WI38 (cell line): ENCODE results near the gene EPHB4.

Experiments used
- H3K4me3 ChIP-seq: 2 replicates; pipeline ENCODE4 v1.5.1; 2011; ENCODE audit warnings: low read depth, mild to moderate bottlenecking, control low read depth, low read length
- CTCF ChIP-seq: IDR thresholded peaks from 2 replicates; pipeline ENCODE4 v1.5.1; 2012; ENCODE audit warnings: low read depth, mild to moderate bottlenecking, control low read depth, low read length

EPHB4 gene

GRCh38 chr7:100759357-100760171 lies 67.8 kb downstream of the EPHB4 start:
- no peak overlapping the region for H3K4me3 ChIP-seq
- no peak for TF ChIP-seq CTCF

- TF ChIP-seq CTCF, result no peak
- no peak overlapping the region for H3K4me3 ChIP-seq
Measured at GRCh38 chr7:100753750-100754149, 73.6 kb downstream of the EPHB4 start.

- no peak overlapping the region for H3K4me3 ChIP-seq
- no peak for TF ChIP-seq CTCF
Measured at GRCh38 chr7:100752994-100753393, 74.3 kb downstream of the EPHB4 start.
